IMR-90 (cell line): ENCODE measurements around the gene THAP10. TPM values are rescaled to one million over a fixed set of nuclear protein-coding genes. Genes with fewer than 3 reads are reported as not detected.

ENCODE experiments used
- ATAC-seq: fragments of 200-7000 bp; cut with Tn5 transposase; 2 replicates; pipeline ENCODE4 v1.9.1; 2020; ENCODE audit warnings: low read depth, mild to moderate bottlenecking, moderate library complexity
- BruUV-seq: library from RNA; stranded (reverse); fragments of 400-500 nt; replicated peaks from 2 replicates; lab custom pipeline; 2021; lab: Mats Ljungman, UMichigan
- CTCF ChIA-PET: fragments of 300-600 bp; formaldehyde crosslinking; extraction: SDS; loops from one replicate; lab custom pipeline; 2021; ENCODE audit warnings: antibody characterized with exemption; lab: Yijun Ruan, JAX
- POLR2A ChIA-PET: fragments of 300-600 bp; sonication (Branson Sonifier 250); formaldehyde crosslinking; loops from one replicate; lab custom pipeline; 2022; ENCODE audit warnings: antibody characterized with exemption; ENCODE audit not compliant: unreplicated experiment; lab: Charles Lee
- DNase-seq: peaks from one replicate; pipeline ENCODE4 v3.0.0; 2013
- H2AFZ ChIP-seq: replicated peaks from 2 replicates; pipeline ENCODE3; 2013; ENCODE audit warnings: low read length, mild to moderate bottlenecking; ENCODE audit not compliant: poor library complexity
- H2AK5ac ChIP-seq: 2 replicates; pipeline ENCODE4 v1.6.1; 2013; ENCODE audit warnings: low read depth, low read length, inconsistent platforms
- H2AK9ac ChIP-seq: replicated peaks from 2 replicates; pipeline ENCODE3; 2013; ENCODE audit warnings: mild to moderate bottlenecking, low read depth, low read length, moderate library complexity; ENCODE audit not compliant: poor library complexity
- H2BK120ac ChIP-seq: 2 replicates; pipeline ENCODE4 v1.6.1; 2013; ENCODE audit warnings: low read depth, low read length, inconsistent platforms
- H2BK15ac ChIP-seq: 3 replicates; pipeline ENCODE4 v1.6.1; 2013; ENCODE audit warnings: low read depth, low read length, inconsistent platforms
- H2BK20ac ChIP-seq: 2 replicates; pipeline ENCODE4 v1.6.1; 2013; ENCODE audit warnings: low read depth, mild to moderate bottlenecking, inconsistent platforms, low read length, moderate library complexity
- H2BK5ac ChIP-seq: 2 replicates; pipeline ENCODE4 v1.6.1; 2013; ENCODE audit warnings: mild to moderate bottlenecking, low read depth, low read length, inconsistent platforms; ENCODE audit not compliant: poor library complexity, severe bottlenecking
- H3K14ac ChIP-seq: replicated peaks from 2 replicates; pipeline ENCODE4 v1.6.1; 2013; ENCODE audit warnings: low read depth, low read length, inconsistent platforms
- H3K18ac ChIP-seq: 2 replicates; pipeline ENCODE4 v1.6.1; 2013; ENCODE audit warnings: low read depth, low read length, control low read depth
- H3K23ac ChIP-seq: 2 replicates; pipeline ENCODE4 v1.6.1; 2013; ENCODE audit warnings: low read depth, low read length, inconsistent platforms
- H3K27ac ChIP-seq: 2 replicates; pipeline ENCODE4 v1.5.1; 2013; ENCODE audit warnings: mild to moderate bottlenecking, control low read depth, low read length; ENCODE audit not compliant: insufficient read depth
- H3K27me3 ChIP-seq: 2 replicates; pipeline ENCODE4 v1.6.1; 2013; ENCODE audit warnings: low read length; ENCODE audit not compliant: control insufficient read depth, insufficient read depth
- H3K36me3 ChIP-seq: 2 replicates; pipeline ENCODE4 v1.6.1; 2013; ENCODE audit warnings: low read length, mixed read lengths; ENCODE audit not compliant: control insufficient read depth, insufficient read depth
- H3K4ac ChIP-seq: 2 replicates; pipeline ENCODE4 v1.6.1; 2013; ENCODE audit warnings: low read depth, low read length, inconsistent platforms
- H3K4me1 ChIP-seq: 2 replicates; pipeline ENCODE4 v1.6.1; 2013; ENCODE audit warnings: low read length, mixed read lengths; ENCODE audit not compliant: control insufficient read depth, insufficient read depth
- H3K4me2 ChIP-seq: 2 replicates; pipeline ENCODE4 v1.6.1; 2013; ENCODE audit warnings: low read depth, mild to moderate bottlenecking, control low read depth, low read length, moderate library complexity
- H3K4me3 ChIP-seq: 2 replicates; pipeline ENCODE4 v1.5.1; 2013; ENCODE audit warnings: low read depth, mild to moderate bottlenecking, control low read depth, low read length, moderate library complexity; ENCODE audit not compliant: insufficient read depth
- H3K56ac ChIP-seq: 2 replicates; pipeline ENCODE4 v1.6.1; 2013; ENCODE audit warnings: low read length, inconsistent platforms; ENCODE audit not compliant: insufficient read depth; ENCODE audit errors: extremely low read depth
- H3K79me1 ChIP-seq, 2 experiments: 2 replicates each; pipeline ENCODE4 v1.6.1; 2013; ENCODE audit warnings: low read length in 2 of 2, inconsistent platforms in 1 of 2, low read depth in 1 of 2
- H3K9ac ChIP-seq: 2 replicates; pipeline ENCODE4 v1.6.1; 2013; ENCODE audit warnings: low read depth, low read length, control low read depth
- H3K9me1 ChIP-seq: 2 replicates; pipeline ENCODE4 v1.6.1; 2013; ENCODE audit warnings: low read length, inconsistent platforms; ENCODE audit not compliant: insufficient read depth
- H3K9me3 ChIP-seq: 2 replicates; pipeline ENCODE4 v1.6.1; 2013; ENCODE audit warnings: low read length; ENCODE audit not compliant: control insufficient read depth, insufficient read depth
- H4K20me1 ChIP-seq: 2 replicates; pipeline ENCODE4 v1.6.1; 2013; ENCODE audit warnings: low read length, inconsistent platforms; ENCODE audit not compliant: insufficient read depth
- H4K5ac ChIP-seq: 2 replicates; pipeline ENCODE4 v1.6.1; 2013; ENCODE audit warnings: mild to moderate bottlenecking, low read depth, low read length, control low read depth
- H4K8ac ChIP-seq, 2 experiments: 2 replicates each; pipeline ENCODE4 v1.6.1; 2013; ENCODE audit warnings: low read depth in 2 of 2, low read length in 2 of 2, control low read depth in 1 of 2, inconsistent platforms in 1 of 2
- H4K91ac ChIP-seq: 2 replicates; pipeline ENCODE4 v1.6.1; 2013; ENCODE audit warnings: low read depth, low read length, inconsistent platforms; ENCODE audit not compliant: insufficient read depth
- MXI1 ChIP-seq: IDR thresholded peaks from 2 replicates; pipeline ENCODE4 v1.6.1; 2012; ENCODE audit warnings: low read depth, mild to moderate bottlenecking, low read length, moderate library complexity, borderline replicate concordance
- POLR2A ChIP-seq: IDR thresholded peaks from 2 replicates; pipeline ENCODE4 v1.6.1; 2012; ENCODE audit warnings: mild to moderate bottlenecking, low read depth, low read length
- USF2 ChIP-seq: fragments of 150-350 bp; IDR thresholded peaks from 2 replicates; pipeline ENCODE4 v1.6.1; 2017; ENCODE audit warnings: mild to moderate bottlenecking, antibody characterized with exemption, low read length, low read depth
- WGBS, 2 experiments: methylation state at CpG; one replicate each; pipeline versions ENCODE4 v1.1.5 to v1.1.7; 2013; ENCODE audit warnings: missing lambda C conversion rate in 2 of 2; ENCODE audit not compliant: insufficient read length in 1 of 2; ENCODE audit errors: extremely low coverage in 2 of 2; 5-methylcytosine and 5-hydroxymethylcytosine counted together
- dilution Hi-C: fragments of 300-500 bp; cut with HindIII; formaldehyde crosslinking; loops from one replicate; pipeline ENCODE4 v1.14.3; 2018; ENCODE audit warnings: low sequenced_read_pairs; ENCODE audit not compliant: unreplicated experiment
- in situ Hi-C: fragments of 300-500 bp; cut with MboI; formaldehyde crosslinking; loops from 3 replicates; pipeline ENCODE4 v1.14.3; 2019; ENCODE audit warnings: low sequenced_read_pairs, inconsistent platforms, mixed read lengths
- intact Hi-C: fragments of 100-400 bp; cut with micrococcal nuclease; formaldehyde crosslinking; loops from 2 replicates; pipeline ENCODE4 v1.10.0; 2022
- polyA plus RNA-seq, 3 experiments: library from polyadenylated mRNA; depleted of rRNA; stranded (reverse); fragments of >200 nt; gene quantifications; 2 replicates each; pipeline ENCODE4 v1.2.3, GENCODE V29; 2012; ENCODE audit warnings: low replicate concordance in 1 of 3
- total RNA-seq: library from RNA; depleted of rRNA; stranded (reverse); fragments of >200 nt; gene quantifications from 2 replicates; pipeline ENCODE4 v1.2.3, GENCODE V29; 2012

The THAP10 gene
- total and polyA plus RNA-seq, 2 of the 4 experiments (the other 2 are of a cell fraction) = 2.3 to 2.8 TPM

- Histone ChIP-seq H4K20me1 (no peaks in the 10 kb centered on the region), H2AK5ac (peak overlapping the region; percentile 66; the same call in 1 of the 2 replicates), H3K4me1 (peaks cover 16% of the 10 kb centered on the region), H3K9me3 (peaks cover 2% of the 10 kb centered on the region; the same call in 1 of the 2 replicates), H2BK5ac (peak overlapping the region; percentile 4), H3K23ac (peak overlapping the region; percentile 55; the same call in 1 of the 2 replicates), H3K79me1 (peaks cover 0 to 14% of the 10 kb centered on the region in 2 experiments; a peak in 1 of 4 replicates), H2AFZ (no peak overlapping the region), H3K14ac (peak overlapping the region; percentile 67), H3K4ac (peak overlapping the region; percentile 80), H4K8ac (peak overlapping the region in 1 of 2 experiments; percentile 14; a peak in 1 of 4 replicates), H4K91ac (peak overlapping the region; percentile 58; the same call in 1 of the 2 replicates), H2BK120ac (peak overlapping the region; percentile 83), H2BK20ac (peak overlapping the region; percentile 87), H2AK9ac (no peak overlapping the region), H3K36me3 (no peaks in the 10 kb centered on the region), H2BK15ac (peak overlapping the region; percentile 17; the same call in 1 of the 3 replicates), H3K27ac (peak overlapping the region; percentile 34; the same call in 1 of the 2 replicates), H3K4me2 (no peak overlapping the region), H3K9ac (no peak overlapping the region), H3K9me1 (peaks cover 7% of the 10 kb centered on the region; the same call in 1 of the 2 replicates), H3K27me3 (no peaks in the 10 kb centered on the region), H3K18ac (peak overlapping the region; percentile 21; the same call in 1 of the 2 replicates), H4K5ac (peak overlapping the region; percentile 70), H3K56ac (no peak overlapping the region), H3K4me3 (no peak overlapping the region)
- ATAC-seq (peak; percentile 10; the same call in 1 of the 2 replicates), DNase-seq (no peak)
- dilution Hi-C loops (no loop called here), in situ Hi-C loops (no loop called here), intact Hi-C loops (no loop called here)
- CTCF ChIA-PET = interaction anchor here (0.9 to 1.2 kb wide), 2 partner anchors 58 to 188 kb away, joined by 3 read pairs; no protein-coding TSS in a partner anchor
- TF ChIP-seq POLR2A (no peak), MXI1 (no peak), USF2 (0 out of 2 replicates have a peak, but pooled peaks have one; percentile 7)
- no CpG with 5 or more reads among the region's 3 CpGs for WGBS, 2 experiments
- no TSS peak for BruUV-seq
- POLR2A ChIA-PET = no interaction called here
Observed at GRCh38 chr15:70869346-70869745, 22.9 kb downstream of the THAP10 start.
